H9 (cell line): ENCODE measurements around the gene SMIM1. TPM values are rescaled to one million over a fixed set of nuclear protein-coding genes. Genes with fewer than 3 reads are reported as not detected.

Experiments
- DNase-seq: peaks from one replicate; pipeline ENCODE4 v3.0.0-alpha.2; 2017
- H2AFZ ChIP-seq: one replicate; pipeline ENCODE4 v1.6.1; 2013; ENCODE audit warnings: mild to moderate bottlenecking, low read length, control low read depth, moderate library complexity
- H2AK5ac ChIP-seq: 2 replicates; pipeline ENCODE4 v1.6.1; 2013; ENCODE audit warnings: low read length, control low read depth, mixed read lengths; ENCODE audit not compliant: insufficient read length
- H2BK120ac ChIP-seq: one replicate; pipeline ENCODE4 v1.6.1; 2013; ENCODE audit warnings: low read depth, mild to moderate bottlenecking, low read length, control low read depth, inconsistent platforms; ENCODE audit not compliant: poor library complexity, severe bottlenecking
- H2BK12ac ChIP-seq: 2 replicates; pipeline ENCODE4 v1.6.1; 2013; ENCODE audit warnings: low read length, control low read depth, mixed read lengths, low read depth; ENCODE audit not compliant: insufficient read length
- H2BK15ac ChIP-seq: 2 replicates; pipeline ENCODE4 v1.6.1; 2013; ENCODE audit warnings: low read depth, low read length, control low read depth
- H2BK20ac ChIP-seq: one replicate; pipeline ENCODE4 v1.6.1; 2013; ENCODE audit warnings: low read depth, mild to moderate bottlenecking, low read length, control low read depth, inconsistent platforms; ENCODE audit not compliant: poor library complexity, severe bottlenecking
- H2BK5ac ChIP-seq: 2 replicates; pipeline ENCODE4 v1.6.1; 2013; ENCODE audit warnings: low read length, control low read depth, mixed read lengths; ENCODE audit not compliant: insufficient read length
- H3K14ac ChIP-seq: 2 replicates; pipeline ENCODE4 v1.6.1; 2013; ENCODE audit warnings: low read length, control low read depth; ENCODE audit not compliant: insufficient read depth
- H3K18ac ChIP-seq: 2 replicates; pipeline ENCODE4 v1.6.1; 2013; ENCODE audit warnings: low read depth, mild to moderate bottlenecking, mixed read lengths, low read length, control low read depth; ENCODE audit not compliant: insufficient read length
- H3K23ac ChIP-seq: 2 replicates; pipeline ENCODE4 v1.6.1; 2013; ENCODE audit warnings: low read length, control low read depth, mixed read lengths, low read depth; ENCODE audit not compliant: insufficient read length
- H3K23me2 ChIP-seq: 2 replicates; pipeline ENCODE4 v1.6.1; 2013; ENCODE audit warnings: low read depth, mild to moderate bottlenecking, mixed read lengths, low read length, control low read depth; ENCODE audit not compliant: insufficient read length, poor library complexity, severe bottlenecking
- H3K27ac ChIP-seq: 2 replicates; pipeline ENCODE4 v1.5.1; 2013; ENCODE audit warnings: low read length, control low read depth, mixed read lengths, low read depth; ENCODE audit not compliant: insufficient read length
- H3K27me3 ChIP-seq: 2 replicates; pipeline ENCODE4 v1.6.1; 2013; ENCODE audit warnings: low read length, control low read depth, inconsistent platforms; ENCODE audit not compliant: insufficient read depth
- H3K4ac ChIP-seq: 2 replicates; pipeline ENCODE4 v1.6.1; 2013; ENCODE audit warnings: low read depth, mild to moderate bottlenecking, control low read depth, inconsistent platforms, low read length, moderate library complexity
- H3K4me1 ChIP-seq: 2 replicates; pipeline ENCODE4 v1.6.1; 2013; ENCODE audit warnings: low read length, control low read depth, inconsistent platforms; ENCODE audit not compliant: insufficient read depth
- H3K4me2 ChIP-seq: 2 replicates; pipeline ENCODE4 v1.6.1; 2013; ENCODE audit warnings: low read length, control low read depth, mixed read lengths; ENCODE audit not compliant: insufficient read length, insufficient read depth
- H3K56ac ChIP-seq: 2 replicates; pipeline ENCODE4 v1.6.1; 2013; ENCODE audit warnings: low read depth, mild to moderate bottlenecking, mixed read lengths, low read length, control low read depth; ENCODE audit not compliant: insufficient read length
- H3K79me1 ChIP-seq: 2 replicates; pipeline ENCODE4 v1.6.1; 2013; ENCODE audit warnings: low read depth, mild to moderate bottlenecking, moderate library complexity, low read length, control low read depth, inconsistent platforms; ENCODE audit not compliant: insufficient read depth, poor library complexity, severe bottlenecking
- H3K79me2 ChIP-seq: 2 replicates; pipeline ENCODE4 v1.6.1; 2013; ENCODE audit warnings: low read length, control low read depth, inconsistent platforms; ENCODE audit not compliant: insufficient read depth
- H3K9ac ChIP-seq: 2 replicates; pipeline ENCODE4 v1.6.1; 2013; ENCODE audit warnings: low read length, control low read depth, mixed read lengths; ENCODE audit not compliant: insufficient read length; ENCODE audit errors: extremely low read depth
- H3K9me3 ChIP-seq: one replicate; pipeline ENCODE4 v1.6.1; 2013; ENCODE audit warnings: low read depth, low read length, inconsistent platforms; ENCODE audit not compliant: control insufficient read depth
- H3T11ph ChIP-seq: one replicate; pipeline ENCODE4 v1.6.1; 2013; ENCODE audit warnings: mild to moderate bottlenecking, low read length, control low read depth, inconsistent platforms
- H4K20me1 ChIP-seq: one replicate; pipeline ENCODE4 v1.6.1; 2013; ENCODE audit not compliant: control insufficient read depth, insufficient read length, insufficient read depth
- H4K5ac ChIP-seq: 2 replicates; pipeline ENCODE4 v1.6.1; 2013; ENCODE audit warnings: low read depth, mild to moderate bottlenecking, mixed read lengths, low read length, control low read depth; ENCODE audit not compliant: insufficient read length
- H4K8ac ChIP-seq: replicated peaks from 2 replicates; pipeline ENCODE4 v1.6.1; 2013; ENCODE audit warnings: low read length, control low read depth, mixed read lengths, low read depth; ENCODE audit not compliant: insufficient read length
- H4K91ac ChIP-seq: 2 replicates; pipeline ENCODE4 v1.6.1; 2013; ENCODE audit warnings: low read depth, mild to moderate bottlenecking, moderate library complexity, mixed read lengths, low read length, control low read depth; ENCODE audit not compliant: insufficient read length
- H3K27ac Mint-ChIP-seq, 3 experiments: 2 replicates in 2 of 3; 3 replicates in 1 of 3; pipeline ENCODE4 v1.8.0; 2020 to 2021; ENCODE audit warnings: mixed read lengths in 3 of 3, mild to moderate bottlenecking in 1 of 3, moderate library complexity in 1 of 3
- H3K27me3 Mint-ChIP-seq: 2 replicates; pipeline ENCODE4 v1.8.0; 2021; ENCODE audit warnings: low read depth, mild to moderate bottlenecking, moderate library complexity, mixed read lengths
- H3K36me3 Mint-ChIP-seq, 3 experiments: 2 replicates in 2 of 3; 3 replicates in 1 of 3; pipeline ENCODE4 v1.8.0; 2020 to 2021; ENCODE audit warnings: low read depth in 3 of 3, mixed read lengths in 3 of 3; ENCODE audit not compliant: insufficient read depth in 1 of 3
- H3K4me1 Mint-ChIP-seq, 2 experiments: 2 replicates each; pipeline ENCODE4 v1.8.0; 2020; ENCODE audit warnings: mixed read lengths in 2 of 2
- H3K4me3 Mint-ChIP-seq, 2 experiments: 2 replicates in 1 of 2; 3 replicates in 1 of 2; pipeline ENCODE4 v1.8.0; 2020 to 2021; ENCODE audit warnings: mild to moderate bottlenecking in 2 of 2, mixed read lengths in 2 of 2, moderate library complexity in 1 of 2
- H3K9me3 Mint-ChIP-seq, 2 experiments: 2 replicates in 1 of 2; 3 replicates in 1 of 2; pipeline ENCODE4 v1.8.0; 2020; ENCODE audit warnings: mild to moderate bottlenecking in 2 of 2, mixed read lengths in 2 of 2, moderate library complexity in 1 of 2
- CTCF ChIP-seq: fragments of 200-600 bp; sonication (generic); conservative IDR thresholded peaks from 3 replicates; pipeline ENCODE4 v1.8.0; 2021; ENCODE audit warnings: antibody characterized with exemption, mild to moderate bottlenecking
- WGBS: extraction: QIAGEN DNeasy Blood & Tissue Kit; methylation state at CpG from one replicate; pipeline ENCODE4 v1.1.7; 2013; ENCODE audit warnings: missing lambda C conversion rate, low lambda C conversion rate, mixed read lengths; ENCODE audit not compliant: insufficient read length; ENCODE audit errors: extremely low coverage; 5-methylcytosine and 5-hydroxymethylcytosine counted together
- total RNA-seq: library from RNA; stranded (reverse); gene quantifications from 2 replicates; pipeline ENCODE4 v1.2.1, GENCODE V29; 2021

The SMIM1 gene
- total RNA-seq, 1 experiment from 2014 or later, result 5.3 TPM

GRCh38 chr1:3744646-3745045 is 27.9 kb upstream of the SMIM1 start:
- Histone ChIP-seq H4K5ac (no peak overlapping the region), H2BK15ac (no peak overlapping the region), H4K20me1 (peaks cover 5% of the 10 kb centered on the region), H3K27ac (no peak overlapping the region), H2AFZ (no peak overlapping the region), H4K8ac (no peak overlapping the region), H3K18ac (no peak overlapping the region), H3K79me2 (peaks cover 2% of the 10 kb centered on the region; the same call in 1 of the 2 replicates), H2BK12ac (no peak overlapping the region), H3K4ac (no peak overlapping the region), H3K23me2 (peaks cover 11% of the 10 kb centered on the region), H3K9ac (no peak overlapping the region), H3K14ac (no peak overlapping the region), H3T11ph (no peak overlapping the region), H2BK20ac (no peak overlapping the region), H4K91ac (no peak overlapping the region), H3K27me3 (no peaks in the 10 kb centered on the region), H3K79me1 (no peaks in the 10 kb centered on the region), H2BK120ac (no peak overlapping the region), H3K4me2 (no peak overlapping the region), H3K23ac (no peak overlapping the region), H3K56ac (no peak overlapping the region), H2BK5ac (no peak overlapping the region), H3K9me3 (no peaks in the 10 kb centered on the region), H3K4me1 (peaks cover 5% of the 10 kb centered on the region; the same call in 1 of the 2 replicates), H2AK5ac (no peak overlapping the region)
- Mint-ChIP-seq H3K27ac (no peak overlapping the region), H3K36me3 (peaks cover 24 to 43% (median 38%) of the 10 kb centered on the region in 3 experiments; a peak in 6 of 7 replicates), H3K27me3 (peaks cover 1% of the 10 kb centered on the region; the same call in 1 of the 2 replicates), H3K4me3 (peak overlapping the region; percentile 92 to 95; a peak in 2 of 5 replicates), H3K4me1 (peaks cover 18 to 19% of the 10 kb centered on the region in 2 experiments), H3K9me3 (no peaks in the 10 kb centered on the region)
- no peak for DNase-seq
- whole genome bisulfite sequencing, result no CpG with 5 or more reads among the region's 10 CpGs
- no peak for TF ChIP-seq CTCF
